SK-N-SH treated with all-trans-retinoic acid at 6 μM for 48 hours (cell line): Measurements from ENCODE around the gene DOK4.

ENCODE experiments used
- CSRNP3 ChIP-seq: fragments of 250-450 bp; sonication (Bioruptor Pico); IDR thresholded peaks from 2 replicates; pipeline ENCODE4 v1.5.1; 2021; ENCODE audit warnings: mild to moderate bottlenecking, moderate library complexity
- GLIS3 ChIP-seq: fragments of 250-450 bp; sonication (Bioruptor Pico); IDR thresholded peaks from 2 replicates; pipeline ENCODE4 v1.5.0; 2020; ENCODE audit warnings: mild to moderate bottlenecking, moderate library complexity
- ISL1 ChIP-seq: fragments of 250-450 bp; sonication (Bioruptor Pico); IDR thresholded peaks from 2 replicates; pipeline ENCODE4 v2.1.2; 2022; ENCODE audit warnings: mild to moderate bottlenecking, moderate library complexity
- PATZ1 ChIP-seq: fragments of 250-450 bp; sonication (Bioruptor Pico); IDR thresholded peaks from 2 replicates; pipeline ENCODE4 v1.8.0; 2020; ENCODE audit warnings: mild to moderate bottlenecking, moderate library complexity, borderline replicate concordance
- PPARA ChIP-seq: fragments of 250-450 bp; sonication (Bioruptor Pico); IDR thresholded peaks from 2 replicates; pipeline ENCODE4 v1.5.0; 2020; ENCODE audit warnings: mild to moderate bottlenecking, borderline replicate concordance
- RARB ChIP-seq: fragments of 250-450 bp; sonication (Bioruptor Pico); IDR thresholded peaks from 2 replicates; pipeline ENCODE4 v1.8.0; 2021; ENCODE audit warnings: mild to moderate bottlenecking, moderate library complexity
- ZFP3 ChIP-seq: fragments of 250-450 bp; sonication (Bioruptor Pico); IDR thresholded peaks from 2 replicates; pipeline ENCODE4 v1.5.0; 2020; ENCODE audit warnings: mild to moderate bottlenecking, moderate library complexity
- ZNF70 ChIP-seq: fragments of 450-650 bp; formaldehyde crosslinking; IDR thresholded peaks from 2 replicates; pipeline ENCODE4 v1.5.0; 2020; ENCODE audit warnings: mild to moderate bottlenecking, moderate library complexity

- TF ChIP-seq CSRNP3 (CRISPR knock-in tag) (no peak), PATZ1 (CRISPR knock-in tag) (no peak), PPARA (CRISPR knock-in tag) (no peak), RARB (CRISPR knock-in tag) (no peak), ISL1 (CRISPR knock-in tag) (no peak), GLIS3 (CRISPR knock-in tag) (no peak), ZNF70 (CRISPR knock-in tag) (no peak), ZFP3 (CRISPR knock-in tag) (no peak)
Measured at GRCh38 chr16:57527027-57527426, 40.7 kb upstream of the DOK4 start.
